Adrenal gland (tissue), 5 donors: ENCODE results near the gene CRTC1.

Experiments
- CTCF ChIP-seq, 6 experiments: fragments of 450-650 bp in 4 of 6; fragments of 200-600 bp in 2 of 6; sonication (generic) in 1 of 6; IDR thresholded peaks; 1 replicate in 5 of 6; 2 replicates in 1 of 6; pipeline versions ENCODE4 v1.5.1 to v1.8.0; 2016 to 2021; ENCODE audit warnings: antibody characterized with exemption in 6 of 6, mild to moderate bottlenecking in 2 of 6, moderate library complexity in 1 of 6
- POLR2A ChIP-seq, 2 donors: fragments of 450-650 bp; IDR thresholded peaks; one replicate each; pipeline ENCODE4 v1.6.1; 2017; ENCODE audit warnings: antibody characterized with exemption in 2 of 2, mild to moderate bottlenecking in 2 of 2, moderate library complexity in 1 of 2
- donor health status: DM: no; HTN: no; CAD: no.

- no peak for TF ChIP-seq POLR2A (IDR thresholded peaks at IDR 0.05)
- no peak for TF ChIP-seq CTCF (IDR thresholded peaks at IDR 0.05)
Observed at GRCh38 chr19:18800636-18801035, 117.2 kb downstream of the CRTC1 start.
